Medulla oblongata (tissue), 1 donor: ENCODE measurements around the gene CCR9.
A peak's percentile ranks its signal among the peaks of the same experiment; 100 is the strongest.
"Not testable (repeated sequence)": the region's sequence is repeated elsewhere in the genome, so short reads cannot be mapped to it uniquely, and the experiment has no call there.

Experiments used
- DNase-seq: peaks from one replicate; pipeline ENCODE4 v3.0.0-alpha.2; 2015; ENCODE audit errors: extremely low spot score

Gene CCR9

GRCh38 chr3:45885979-45886705 lies at the start of gene CCR9:
TSS of gene CCR9 (plus strand) at chr3:45886543. CDS start at chr3:45894934, 8,391 bp downstream.
- no peak for DNase-seq

GRCh38 chr3:45838466-45838865 lies 47.9 kb upstream of the CCR9 start:
- no peak for DNase-seq

GRCh38 chr3:45841420-45841756 lies 45.0 kb upstream of the CCR9 start:
- DNase-seq, result peak; percentile 9

- DNase-seq, result peak; percentile 98
These were observed 44.4 kb upstream of the CCR9 start, which contains the start of gene LZTFL1 for GRCh38 chr3:45841757-45842491. TSS of gene LZTFL1 (minus strand) at chr3:45842119. CDS start at chr3:45841991, 128 bp downstream.

GRCh38 chr3:45842851-45843625 lies 43.3 kb upstream of the CCR9 start:
- DNase-seq, result no peak

- no peak for DNase-seq
These were observed 41.7 kb upstream of the CCR9 start for GRCh38 chr3:45844616-45845015.

- DNase-seq, result no peak
These were observed 38.0 kb upstream of the CCR9 start for GRCh38 chr3:45848392-45848791.

- no peak for DNase-seq
These were observed 33.5 kb upstream of the CCR9 start for GRCh38 chr3:45852828-45853227.

GRCh38 chr3:45856323-45856722 lies 30.0 kb upstream of the CCR9 start:
- DNase-seq, result not testable (repeated sequence)

GRCh38 chr3:45857024-45857423 lies 29.3 kb upstream of the CCR9 start:
- not testable (repeated sequence) for DNase-seq

- DNase-seq, result no peak
These were observed 27.4 kb upstream of the CCR9 start for GRCh38 chr3:45858809-45859543.

GRCh38 chr3:45860481-45860880 lies 25.9 kb upstream of the CCR9 start:
- DNase-seq, result no peak

- DNase-seq, result no peak
These were observed 25.2 kb upstream of the CCR9 start for GRCh38 chr3:45861043-45861719.

GRCh38 chr3:45864760-45865519 lies 21.4 kb upstream of the CCR9 start:
- DNase-seq, result no peak

- DNase-seq, result no peak
These were observed 20.8 kb upstream of the CCR9 start for GRCh38 chr3:45865563-45865962.

GRCh38 chr3:45868213-45868612 lies 18.1 kb upstream of the CCR9 start:
- no peak for DNase-seq

- DNase-seq, result no peak
These were observed 17.7 kb upstream of the CCR9 start for GRCh38 chr3:45868650-45869049.

- no peak for DNase-seq
These were observed 16.7 kb upstream of the CCR9 start for GRCh38 chr3:45869638-45870037.

- no peak for DNase-seq
These were observed 16.2 kb upstream of the CCR9 start for GRCh38 chr3:45870099-45870498.

- no peak for DNase-seq
These were observed 14.6 kb upstream of the CCR9 start for GRCh38 chr3:45871780-45872179.
